Upper lobe of right lung (tissue), 1 donor: ENCODE data around the gene EPHB4. TPM values are rescaled to one million over a fixed set of nuclear protein-coding genes. Genes with fewer than 3 reads are reported as not detected.

Source experiments
- ATAC-seq: fragments of 200-7000 bp; cut with Tn5 transposase; one replicate; pipeline ENCODE4 v1.9.1; 2020; ENCODE audit warnings: mild to moderate bottlenecking, moderate library complexity
- DNase-seq: peaks from one replicate; pipeline ENCODE4 v3.0.0-alpha.2; 2020
- H3K27ac ChIP-seq: fragments of 200-600 bp; one replicate; pipeline ENCODE4 v1.8.0; 2022
- H3K27me3 ChIP-seq: fragments of 200-600 bp; one replicate; pipeline ENCODE4 v1.8.0; 2022; ENCODE audit warnings: mild to moderate bottlenecking
- H3K36me3 ChIP-seq: fragments of 200-600 bp; one replicate; pipeline ENCODE4 v1.8.0; 2022
- H3K4me1 ChIP-seq: fragments of 200-600 bp; one replicate; pipeline ENCODE4 v1.8.0; 2022
- H3K4me3 ChIP-seq: fragments of 200-600 bp; one replicate; pipeline ENCODE4 v1.8.0; 2022; ENCODE audit warnings: mild to moderate bottlenecking
- H3K9me3 ChIP-seq: fragments of 200-600 bp; one replicate; pipeline ENCODE4 v1.8.0; 2022
- intact Hi-C: fragments of 100-400 bp; cut with DNase I; formaldehyde crosslinking; loops from one replicate; pipeline ENCODE4 v1.11.0; 2022
- total RNA-seq: library from RNA; stranded (reverse); fragmentation: NEBNext Ultra II Directional; extraction: Animal tissue kit (Norgen Biotek cat#: 25700); gene quantifications from one replicate; pipeline ENCODE4 v1.2.1, GENCODE V29; 2021
- TF ChIP-seq, protein P1 (sequence below): fragments of 200-600 bp; IDR thresholded peaks from one replicate; pipeline ENCODE4 v1.8.0; 2022; ENCODE audit warnings: antibody characterized with exemption
- donor health status: DM: no; HTN: yes; CAD: no; lungs with severe emphysema.

EPHB4 gene
- total RNA-seq, 1 donor from 2014 or later, result 117 TPM

DNA sequence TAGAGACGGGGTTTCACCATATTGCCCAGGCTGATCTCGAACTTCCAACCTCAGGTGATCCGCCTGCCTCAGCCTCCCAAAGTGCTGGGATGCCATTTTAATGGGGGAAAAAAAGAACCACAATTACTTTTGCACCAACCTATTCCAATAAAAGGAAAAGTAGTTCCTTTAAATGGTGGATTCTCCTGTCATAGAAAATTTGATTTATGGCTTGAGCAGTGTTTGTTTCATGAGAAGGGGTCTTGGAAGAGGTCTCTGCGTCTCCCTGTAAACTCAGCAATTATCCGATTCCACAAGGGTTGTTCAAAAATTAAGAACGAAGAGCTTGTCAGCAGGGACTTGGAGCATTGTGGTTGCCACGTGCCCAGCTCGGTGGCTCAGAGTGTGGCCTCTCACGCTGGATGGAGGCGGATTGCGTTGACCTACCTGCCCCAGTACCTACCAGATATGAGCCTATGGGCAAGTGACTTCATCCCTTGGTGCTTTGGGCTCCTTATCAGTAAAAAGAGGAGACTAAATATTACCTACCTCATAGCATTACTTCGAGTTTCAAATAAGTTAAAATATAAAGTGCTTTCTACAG is 37.0 kb upstream of the EPHB4 start:
- ATAC-seq, result no peak

DNA sequence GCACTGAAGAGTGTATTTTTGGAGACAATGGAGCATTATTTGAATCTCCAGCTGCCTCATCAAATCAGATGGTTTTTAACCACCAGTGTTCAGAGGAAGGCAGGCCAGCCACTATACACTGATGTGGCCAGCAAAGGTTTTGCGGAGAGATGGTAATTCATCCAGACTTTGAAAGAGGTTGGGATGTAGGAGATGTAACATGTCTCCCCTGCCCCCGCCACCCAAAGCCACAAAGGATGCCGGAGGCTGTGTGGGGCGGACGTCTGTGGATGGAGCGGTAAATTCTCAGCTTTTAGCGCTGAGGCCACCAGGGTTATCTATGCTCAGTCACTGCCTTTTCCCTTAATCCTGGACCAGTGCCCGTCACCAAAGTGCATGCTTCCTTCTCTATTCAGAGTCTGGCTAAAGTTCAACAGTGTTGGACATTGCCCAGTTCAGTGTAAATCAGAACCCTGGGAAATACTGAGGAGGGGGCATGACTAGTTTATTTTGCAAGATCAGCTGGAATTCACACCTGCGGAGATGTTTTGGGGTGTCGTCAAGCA is 36.2 kb upstream of the EPHB4 start:
- Histone ChIP-seq H3K27ac (no peak overlapping the region), H3K4me3 (no peak overlapping the region), H3K27me3 (no peaks in the 10 kb centered on the region), H3K36me3 (peaks cover 21% of the 10 kb centered on the region), H3K4me1 (peaks cover 26% of the 10 kb centered on the region), H3K9me3 (no peaks in the 10 kb centered on the region)
- DNase-seq (no peak), ATAC-seq (no peak)
- intact Hi-C loops, result no loop called here
- TF ChIP-seq, protein P1, sequence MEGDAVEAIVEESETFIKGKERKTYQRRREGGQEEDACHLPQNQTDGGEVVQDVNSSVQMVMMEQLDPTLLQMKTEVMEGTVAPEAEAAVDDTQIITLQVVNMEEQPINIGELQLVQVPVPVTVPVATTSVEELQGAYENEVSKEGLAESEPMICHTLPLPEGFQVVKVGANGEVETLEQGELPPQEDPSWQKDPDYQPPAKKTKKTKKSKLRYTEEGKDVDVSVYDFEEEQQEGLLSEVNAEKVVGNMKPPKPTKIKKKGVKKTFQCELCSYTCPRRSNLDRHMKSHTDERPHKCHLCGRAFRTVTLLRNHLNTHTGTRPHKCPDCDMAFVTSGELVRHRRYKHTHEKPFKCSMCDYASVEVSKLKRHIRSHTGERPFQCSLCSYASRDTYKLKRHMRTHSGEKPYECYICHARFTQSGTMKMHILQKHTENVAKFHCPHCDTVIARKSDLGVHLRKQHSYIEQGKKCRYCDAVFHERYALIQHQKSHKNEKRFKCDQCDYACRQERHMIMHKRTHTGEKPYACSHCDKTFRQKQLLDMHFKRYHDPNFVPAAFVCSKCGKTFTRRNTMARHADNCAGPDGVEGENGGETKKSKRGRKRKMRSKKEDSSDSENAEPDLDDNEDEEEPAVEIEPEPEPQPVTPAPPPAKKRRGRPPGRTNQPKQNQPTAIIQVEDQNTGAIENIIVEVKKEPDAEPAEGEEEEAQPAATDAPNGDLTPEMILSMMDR, result no peak

More for the DNA sequence above, 37.0 kb upstream of the EPHB4 start:
- Histone ChIP-seq H3K4me3 (no peak overlapping the region), H3K4me1 (peaks cover 34% of the 10 kb centered on the region), H3K36me3 (peaks cover 21% of the 10 kb centered on the region), H3K9me3 (no peaks in the 10 kb centered on the region), H3K27ac (no peak overlapping the region), H3K27me3 (no peaks in the 10 kb centered on the region)
- TF ChIP-seq, protein P1, result no peak
- DNase-seq, result no peak
- intact Hi-C loops, result no loop called here

DNA sequence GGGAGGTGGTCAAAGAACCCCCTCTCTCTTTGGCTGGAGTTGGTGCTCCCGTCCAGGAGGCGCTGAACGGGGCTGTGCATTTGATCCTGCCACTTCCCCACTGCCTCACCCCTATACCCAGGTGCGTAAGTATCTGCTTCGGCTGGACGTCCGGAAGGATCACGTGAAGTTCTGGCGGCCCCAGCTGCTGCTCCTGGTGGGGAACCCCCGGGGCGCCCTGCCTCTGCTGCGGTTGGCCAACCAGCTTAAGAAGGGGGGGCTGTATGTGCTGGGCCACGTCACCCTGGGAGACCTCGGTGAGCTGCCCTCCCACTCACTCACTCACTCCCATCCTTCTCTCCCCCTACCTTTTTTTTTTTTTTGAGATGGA is 34.3 kb upstream of the EPHB4 start:
- ATAC-seq (no peak), DNase-seq (no peak)
- Histone ChIP-seq H3K36me3 (peaks cover 25% of the 10 kb centered on the region), H3K27me3 (no peaks in the 10 kb centered on the region), H3K4me1 (peaks cover 16% of the 10 kb centered on the region), H3K4me3 (no peak overlapping the region), H3K9me3 (no peaks in the 10 kb centered on the region), H3K27ac (no peak overlapping the region)
- intact Hi-C loops, result no loop called here
- TF ChIP-seq, protein P1, result no peak

DNA sequence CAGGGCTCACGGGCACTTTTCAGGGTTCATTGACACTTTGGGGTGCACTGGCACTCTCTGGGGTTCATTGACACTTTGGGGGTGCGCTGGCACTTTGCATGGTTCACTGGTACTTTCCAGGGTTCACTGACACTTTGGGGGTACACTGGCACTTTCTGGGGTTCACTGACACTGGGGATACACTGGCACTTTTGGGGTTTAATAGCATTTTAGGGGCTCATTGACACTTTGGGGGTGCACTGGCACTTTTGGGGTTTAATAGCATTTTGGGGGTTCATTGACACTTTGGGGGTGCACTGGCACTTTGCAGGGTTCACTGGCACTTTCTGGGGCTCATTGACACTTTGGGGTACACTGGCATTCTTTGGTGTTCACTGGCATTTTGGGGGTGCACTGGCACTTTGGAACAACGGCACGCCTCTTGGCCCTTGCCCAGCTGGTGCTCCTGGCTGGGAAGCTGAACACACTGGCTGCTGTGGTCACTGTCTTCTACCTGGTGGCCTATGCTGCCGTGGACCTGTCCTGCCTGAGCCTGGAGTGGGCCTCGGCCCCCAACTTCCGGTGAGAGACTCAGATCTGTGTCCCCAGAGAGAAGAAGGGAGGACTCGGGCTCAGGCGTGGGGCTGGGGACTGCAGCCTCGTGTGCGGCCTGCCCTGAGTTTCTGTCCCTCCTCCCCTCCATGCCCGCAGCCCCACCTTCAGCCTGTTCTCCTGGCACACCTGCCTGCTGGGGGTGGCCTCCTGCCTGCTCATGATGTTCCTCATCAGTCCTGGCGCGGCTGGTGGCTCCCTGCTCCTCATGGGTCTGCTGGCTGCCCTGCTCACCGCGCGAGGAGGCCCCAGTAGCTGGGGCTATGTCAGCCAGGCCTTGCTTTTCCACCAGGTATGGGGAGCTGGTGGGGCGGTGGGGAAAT is 33.6 kb upstream of the EPHB4 start:
- H3K4me3 ChIP-seq, result no peak overlapping the region
- DNase-seq (no peak), ATAC-seq (no peak)
- H3K9me3 ChIP-seq, result no peaks in the 10 kb centered on the region
- peaks cover 25% of the 10 kb centered on the region for H3K36me3 ChIP-seq
- intact Hi-C loops, result no loop called here
- no peak overlapping the region for H3K27ac ChIP-seq
- H3K4me1 ChIP-seq, result peaks cover 10% of the 10 kb centered on the region
- H3K27me3 ChIP-seq, result no peaks in the 10 kb centered on the region
- TF ChIP-seq, protein P1, result no peak

DNA sequence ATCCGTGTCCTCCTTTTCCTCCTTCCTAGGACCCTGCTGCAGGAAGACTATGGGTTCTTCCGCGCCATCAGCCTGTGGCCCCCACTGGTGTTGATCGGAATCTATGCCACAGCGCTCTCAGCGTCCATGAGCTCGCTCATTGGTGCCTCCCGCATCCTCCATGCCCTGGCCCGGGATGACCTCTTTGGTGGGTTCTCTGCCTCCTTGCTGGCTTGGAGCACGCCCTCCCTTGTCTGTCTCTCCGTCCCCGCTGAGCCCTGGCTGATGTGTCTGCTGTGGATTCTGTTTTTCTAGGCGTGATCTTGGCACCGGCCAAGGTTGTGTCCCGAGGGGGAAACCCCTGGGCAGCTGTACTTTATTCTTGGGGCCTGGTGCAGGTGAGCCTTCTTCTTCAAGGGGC is 32.5 kb upstream of the EPHB4 start:
- peaks cover 25% of the 10 kb centered on the region for H3K36me3 ChIP-seq
- intact Hi-C loops, result loop anchor here (10.0 kb wide), 1 partner anchor 155 kb away; the partner anchor contains the start of gene POP7
- DNase-seq, result no peak

More for the DNA sequence above, 32.5 kb upstream of the EPHB4 start:
- Histone ChIP-seq H3K4me3 (no peak overlapping the region), H3K27me3 (no peaks in the 10 kb centered on the region), H3K4me1 (peaks cover 6% of the 10 kb centered on the region), H3K27ac (no peak overlapping the region), H3K9me3 (no peaks in the 10 kb centered on the region)
- no peak for ATAC-seq
- TF ChIP-seq, protein P1, result no peak
